Panc1 (cell line): Measurements from ENCODE around the gene TAGLN. TPM values are rescaled to one million over a fixed set of nuclear protein-coding genes. Genes with fewer than 3 reads are reported as not detected.

Source experiments
- ATAC-seq: fragments of 200-7000 bp; cut with Tn5 transposase; 2 replicates; pipeline ENCODE4 v1.9.1; 2020; ENCODE audit warnings: mild to moderate bottlenecking, moderate library complexity
- BruUV-seq: library from RNA; stranded (reverse); fragments of 400-500 nt; replicated peaks from 2 replicates; lab custom pipeline; 2021; lab: Mats Ljungman, UMichigan
- CTCF ChIA-PET: fragments of 300-600 bp; sonication (Branson Sonifier 250); formaldehyde crosslinking; loops from one replicate; lab custom pipeline; 2022; ENCODE audit warnings: antibody characterized with exemption; lab: Charles Lee
- POLR2A ChIA-PET: fragments of 300-600 bp; sonication (Branson Sonifier 250); formaldehyde crosslinking; loops from one replicate; lab custom pipeline; 2022; ENCODE audit warnings: antibody characterized with exemption; lab: Charles Lee
- DNase-seq: peaks from one replicate; pipeline ENCODE4 v3.0.0-alpha.2; 2010; ENCODE audit warnings: low read depth, low spot score
- H3K27ac ChIP-seq: 2 replicates; pipeline ENCODE4 v1.5.1; 2011; ENCODE audit warnings: mild to moderate bottlenecking, low read length, inconsistent platforms
- H3K27me3 ChIP-seq: fragments of 200-500 bp; sonication (Bioruptor generic); 2 replicates; pipeline ENCODE4 v1.6.0; 2014; ENCODE audit warnings: low read length, inconsistent platforms; ENCODE audit not compliant: control insufficient read depth, insufficient read depth
- H3K36me3 ChIP-seq: fragments of 200-500 bp; sonication (Bioruptor generic); 2 replicates; pipeline ENCODE4 v1.5.1; 2014; ENCODE audit warnings: inconsistent platforms, mild to moderate bottlenecking, low read length, moderate library complexity; ENCODE audit not compliant: control insufficient read depth, insufficient read depth
- H3K4me1 ChIP-seq: 2 replicates; pipeline ENCODE4 v1.5.1; 2011; ENCODE audit warnings: inconsistent platforms, mild to moderate bottlenecking, low read length, moderate library complexity; ENCODE audit not compliant: control insufficient read depth, insufficient read depth
- H3K4me3 ChIP-seq, 2 experiments: 2 replicates each; pipeline ENCODE4 v1.5.1; 2011 to 2012; ENCODE audit warnings: low read depth in 2 of 2, low read length in 2 of 2, mild to moderate bottlenecking in 2 of 2, inconsistent platforms in 1 of 2, moderate library complexity in 1 of 2
- H3K9me3 ChIP-seq: fragments of 200-500 bp; sonication (Bioruptor generic); 2 replicates; pipeline ENCODE4 v1.5.1; 2014; ENCODE audit warnings: low read depth, mild to moderate bottlenecking, inconsistent platforms, low read length, moderate library complexity; ENCODE audit not compliant: control insufficient read depth, insufficient read depth
- CTCF ChIP-seq: fragments of 450-650 bp; IDR thresholded peaks from 2 replicates; pipeline ENCODE4 v1.5.1; 2017; ENCODE audit warnings: mild to moderate bottlenecking
- POLR2AphosphoS5 ChIP-seq: IDR thresholded peaks from 2 replicates; pipeline ENCODE4 v1.6.1; 2012; ENCODE audit warnings: mild to moderate bottlenecking, low read depth, low read length, moderate library complexity
- REST ChIP-seq, 2 experiments: IDR thresholded peaks; 2 replicates each; pipeline ENCODE4 v1.6.1; 2011 to 2012; ENCODE audit warnings: low read depth in 2 of 2, control low read depth in 1 of 2, low read length in 1 of 2, mild to moderate bottlenecking in 1 of 2, moderate library complexity in 1 of 2; ENCODE audit not compliant: insufficient read depth in 1 of 2
- SIN3A ChIP-seq: IDR thresholded peaks from 2 replicates; pipeline ENCODE4 v1.6.1; 2012; ENCODE audit warnings: low read depth, mild to moderate bottlenecking, low read length, moderate library complexity, borderline replicate concordance; ENCODE audit not compliant: insufficient read depth
- TCF7L2 ChIP-seq: IDR thresholded peaks from 2 replicates; pipeline ENCODE4 v1.6.1; 2011; ENCODE audit warnings: mild to moderate bottlenecking, low read depth, low read length, inconsistent platforms
- in situ Hi-C: cut with HindIII; loops from 2 replicates; pipeline ENCODE4 v1.10.0; 2016; ENCODE audit warnings: low sequenced_read_pairs, low pct_unique_long_range_greater_than_20kb
- intact Hi-C: fragments of 100-400 bp; cut with micrococcal nuclease; formaldehyde crosslinking; loops from one replicate; pipeline ENCODE4 v1.10.0; 2022; ENCODE audit not compliant: unreplicated experiment
- total RNA-seq: library from RNA; stranded (reverse); gene quantifications from one replicate; pipeline ENCODE4 v1.2.1, GENCODE V29; 2021; ENCODE audit not compliant: unreplicated experiment

The TAGLN gene
- total RNA-seq, 1 experiment from 2014 or later: 6.4 TPM

GRCh38 chr11:117198613-117199012 is 557 bp upstream of the TAGLN start:
- Histone ChIP-seq H3K9me3 (no peaks in the 10 kb centered on the region), H3K27ac (no peak overlapping the region), H3K4me3 (no peak overlapping the region; a peak in 1 of 4 replicates), H3K4me1 (peaks cover 6% of the 10 kb centered on the region), H3K27me3 (no peaks in the 10 kb centered on the region), H3K36me3 (no peaks in the 10 kb centered on the region)
- BruUV-seq: no TSS peak
- TF ChIP-seq CTCF (no peak), SIN3A (no peak), REST (IDR thresholded peaks at IDR 0.05; ENCODE audit: insufficient read depth in 1 of 2, low read depth in 2 of 2, low read length in 1 of 2) (no peak), POLR2AphosphoS5 (no peak; the same call in 1 of the 2 replicates), TCF7L2 (no peak)
- CTCF ChIA-PET: no interaction called here
- DNase-seq (no peak), ATAC-seq (no peak)
- in situ Hi-C loops (no loop called here), intact Hi-C loops (no loop called here)
- POLR2A ChIA-PET: no interaction called here

GRCh38 chr11:117199916-117200812 is 994 bp downstream of the TAGLN start:
- BruUV-seq: no TSS peak
- H3K4me1 ChIP-seq: peaks cover 6% of the 10 kb centered on the region
- ATAC-seq (peak; percentile 6; the same call in 1 of the 2 replicates), DNase-seq (no peak)
- no peaks in the 10 kb centered on the region for H3K27me3 ChIP-seq
- no peak overlapping the region for H3K27ac ChIP-seq
- no peaks in the 10 kb centered on the region for H3K9me3 ChIP-seq
- ChIA-PET POLR2A (interaction anchor here (0.7 kb wide), 1 partner anchor 9 kb away, joined by 10 read pairs; no protein-coding TSS in a partner anchor), CTCF (interaction anchor here (0.5 kb wide), 1 partner anchor 20 kb away, joined by 4 read pairs; no protein-coding TSS in a partner anchor)
- in situ Hi-C loops (no loop called here), intact Hi-C loops (no loop called here)
- peak overlapping the region in 1 of 2 experiments; percentile 5; a peak in 1 of 4 replicates for H3K4me3 ChIP-seq
- H3K36me3 ChIP-seq: no peaks in the 10 kb centered on the region
- TF ChIP-seq POLR2AphosphoS5: no peak
- no peak for TF ChIP-seq REST (IDR thresholded peaks at IDR 0.05; ENCODE audit: insufficient read depth in 1 of 2, low read depth in 2 of 2, low read length in 1 of 2)
- TF ChIP-seq TCF7L2: no peak
- TF ChIP-seq CTCF: no peak
- TF ChIP-seq SIN3A: no peak
